Nephron (organoid): Measurements from ENCODE around the gene SLC1A5.
"Not testable (repeated sequence)": the region's sequence is repeated elsewhere in the genome, so short reads cannot be mapped to it uniquely, and the experiment has no call there.

ENCODE experiments used
- H3K27ac Mint-ChIP-seq, 3 experiments: 2 replicates each; pipeline ENCODE4 v1.8.0; 2020; ENCODE audit warnings: mixed read lengths in 3 of 3, mild to moderate bottlenecking in 2 of 3, moderate library complexity in 1 of 3
- H3K27me3 Mint-ChIP-seq: 2 replicates; pipeline ENCODE4 v1.8.0; 2021; ENCODE audit warnings: low read depth, mild to moderate bottlenecking, moderate library complexity, mixed read lengths
- H3K36me3 Mint-ChIP-seq: 2 replicates; pipeline ENCODE4 v1.8.0; 2020; ENCODE audit warnings: low read depth, mixed read lengths
- H3K4me1 Mint-ChIP-seq: 2 replicates; pipeline ENCODE4 v1.8.0; 2020; ENCODE audit warnings: mixed read lengths
- H3K4me3 Mint-ChIP-seq, 3 experiments: 2 replicates each; pipeline ENCODE4 v1.8.0; 2020; ENCODE audit warnings: mild to moderate bottlenecking in 3 of 3, mixed read lengths in 3 of 3, moderate library complexity in 2 of 3
- H3K9me3 Mint-ChIP-seq: 2 replicates; pipeline ENCODE4 v1.8.0; 2020; ENCODE audit warnings: mixed read lengths
- CTCF ChIP-seq, 3 experiments: fragments of 200-600 bp; sonication (generic); IDR thresholded peaks; one replicate each; pipeline ENCODE4 v1.5.0; 2021; ENCODE audit warnings: antibody characterized with exemption in 3 of 3; ENCODE audit not compliant: unreplicated experiment in 3 of 3

Gene SLC1A5

GRCh38 chr19:46825731-46826055 is 37.3 kb upstream of the SLC1A5 start:
- no peak for TF ChIP-seq CTCF (IDR thresholded peaks at IDR 0.05; ENCODE audit: unreplicated experiment in 3 of 3)
- Mint-ChIP-seq H3K27ac (no peak overlapping the region), H3K4me1 (peaks cover 4% of the 10 kb centered on the region), H3K4me3 (no peak overlapping the region), H3K27me3 (no peaks in the 10 kb centered on the region), H3K9me3 (peaks cover under 1% of the 10 kb centered on the region), H3K36me3 (no peaks in the 10 kb centered on the region)

- H3K9me3 Mint-ChIP-seq = no peaks in the 10 kb centered on the region
- no peak for TF ChIP-seq CTCF (IDR thresholded peaks at IDR 0.05; ENCODE audit: unreplicated experiment in 3 of 3)
- peaks cover under 1% of the 10 kb centered on the region for H3K27me3 Mint-ChIP-seq
- H3K27ac Mint-ChIP-seq = no peak overlapping the region
- H3K36me3 Mint-ChIP-seq = no peaks in the 10 kb centered on the region
- peaks cover 8% of the 10 kb centered on the region for H3K4me1 Mint-ChIP-seq
- no peak overlapping the region for H3K4me3 Mint-ChIP-seq
Observed at GRCh38 chr19:46824890-46825730, 36.7 kb upstream of the SLC1A5 start.

- TF ChIP-seq CTCF (IDR thresholded peaks at IDR 0.05; ENCODE audit: unreplicated experiment in 3 of 3) = no peak
- H3K4me3 Mint-ChIP-seq = no peak overlapping the region
- H3K27me3 Mint-ChIP-seq = peaks cover 5% of the 10 kb centered on the region
- no peaks in the 10 kb centered on the region for H3K36me3 Mint-ChIP-seq
- peaks cover 12% of the 10 kb centered on the region for H3K4me1 Mint-ChIP-seq
- no peak overlapping the region for H3K27ac Mint-ChIP-seq
- H3K9me3 Mint-ChIP-seq = no peaks in the 10 kb centered on the region
Observed at GRCh38 chr19:46823049-46823448, 34.7 kb upstream of the SLC1A5 start.

GRCh38 chr19:46822410-46822787 is 34.0 kb upstream of the SLC1A5 start:
- not testable (repeated sequence) for H3K4me3 Mint-ChIP-seq, H3K27me3 Mint-ChIP-seq, H3K36me3 Mint-ChIP-seq, H3K9me3 Mint-ChIP-seq
- H3K27ac Mint-ChIP-seq = peak overlapping the region in 2 of 3 experiments; percentile 13 to 29
- peaks cover 12% of the 10 kb centered on the region for H3K4me1 Mint-ChIP-seq

GRCh38 chr19:46821512-46822409 is 33.4 kb upstream of the SLC1A5 start:
- Mint-ChIP-seq H3K36me3 (no peaks in the 10 kb centered on the region), H3K4me3 (no peak overlapping the region), H3K4me1 (peaks cover 12% of the 10 kb centered on the region), H3K9me3 (no peaks in the 10 kb centered on the region), H3K27me3 (peaks cover 5% of the 10 kb centered on the region), H3K27ac (peak overlapping the region in 2 of 3 experiments; percentile 13 to 29)
- no peak for TF ChIP-seq CTCF (IDR thresholded peaks at IDR 0.05; ENCODE audit: unreplicated experiment in 3 of 3)

GRCh38 chr19:46818812-46819211 is 30.4 kb upstream of the SLC1A5 start:
- Mint-ChIP-seq H3K36me3 (no peaks in the 10 kb centered on the region), H3K27me3 (peaks cover 8% of the 10 kb centered on the region), H3K27ac (no peak overlapping the region), H3K4me3 (no peak overlapping the region), H3K4me1 (peaks cover 15% of the 10 kb centered on the region), H3K9me3 (no peaks in the 10 kb centered on the region)
- TF ChIP-seq CTCF (IDR thresholded peaks at IDR 0.05; ENCODE audit: unreplicated experiment in 3 of 3) = no peak
